HepG2 (cell line): ENCODE results near the gene MORF4L1. TPM values are rescaled to one million over a fixed set of nuclear protein-coding genes. Genes with fewer than 3 reads are reported as not detected.
A peak's percentile ranks its signal among the peaks of the same experiment; 100 is the strongest.

Experiments used
- FLYWCH1 ChIP-seq: sonication (generic); formaldehyde crosslinking; IDR thresholded peaks from 2 replicates; pipeline ENCODE4 v1.8.1; 2023; ENCODE audit warnings: mild to moderate bottlenecking, missing genetic modification reagents
- HNF4A ChIP-seq: sonication (generic); formaldehyde crosslinking; IDR thresholded peaks from 2 replicates; pipeline ENCODE4 v1.4.0; 2020; ENCODE audit warnings: missing genetic modification reagents
- JUNB ChIP-seq: sonication (generic); formaldehyde crosslinking; IDR thresholded peaks from 2 replicates; pipeline ENCODE4 v1.8.0; 2022; ENCODE audit warnings: missing genetic modification reagents, mild to moderate bottlenecking, borderline replicate concordance
- MZF1 ChIP-seq: sonication (generic); formaldehyde crosslinking; IDR thresholded peaks from 2 replicates; pipeline ENCODE4 v1.8.1; 2023; ENCODE audit warnings: mild to moderate bottlenecking, missing genetic modification reagents, borderline replicate concordance
- RFX5 ChIP-seq: IDR thresholded peaks from 2 replicates; pipeline ENCODE4 v1.6.1; 2011; ENCODE audit warnings: low read depth, low read length, improper control_type of control experiment
- SMAD9 ChIP-seq: sonication (generic); formaldehyde crosslinking; IDR thresholded peaks from 2 replicates; pipeline ENCODE4 v1.5.1; 2020; ENCODE audit warnings: mild to moderate bottlenecking, missing genetic modification reagents
- TGIF2 ChIP-seq: IDR thresholded peaks from 2 replicates; pipeline ENCODE4 v1.6.1; 2016; ENCODE audit warnings: control low read depth, missing compliant biosample characterization
- YEATS4 ChIP-seq: sonication (generic); formaldehyde crosslinking; IDR thresholded peaks from 2 replicates; pipeline ENCODE4 v1.4.0; 2020; ENCODE audit warnings: missing genetic modification reagents, borderline replicate concordance
- ZNF180 ChIP-seq: sonication (generic); formaldehyde crosslinking; IDR thresholded peaks from 2 replicates; pipeline ENCODE4 v1.4.0; 2020; ENCODE audit warnings: low read depth, missing genetic modification reagents, borderline replicate concordance
- ZNF343 ChIP-seq: sonication (generic); formaldehyde crosslinking; IDR thresholded peaks from 2 replicates; pipeline ENCODE4 v1.4.0; 2020; ENCODE audit warnings: mild to moderate bottlenecking, missing genetic modification reagents
- ZNF546 ChIP-seq: sonication (generic); formaldehyde crosslinking; conservative IDR thresholded peaks from 2 replicates; pipeline ENCODE4 v1.8.1; 2023; ENCODE audit warnings: mild to moderate bottlenecking, missing genetic modification reagents
- ZNF556 ChIP-seq: sonication (generic); formaldehyde crosslinking; IDR thresholded peaks from 2 replicates; pipeline ENCODE4 v1.4.0; 2020; ENCODE audit warnings: mild to moderate bottlenecking, missing genetic modification reagents, borderline replicate concordance
- ZNF879 ChIP-seq: sonication (generic); formaldehyde crosslinking; IDR thresholded peaks from 2 replicates; pipeline ENCODE4 v1.8.1; 2023; ENCODE audit warnings: missing genetic modification reagents
- polyA plus RNA-seq, 8 experiments: library from polyadenylated mRNA; depleted of rRNA in 3 of 8; stranded (reverse) in 7 of 8; unstranded in 1 of 8; fragments of >200 nt; fragmentation: Illumina TruSeq in 4 of 8; extraction: Trizol in 4 of 8; gene quantifications; 2 replicates each; pipeline versions ENCODE4 v1.2.1 to v1.2.3, GENCODE V29; 2011 to 2016; ENCODE audit warnings: low read depth in 4 of 8, missing spikeins in 1 of 8, mixed read lengths in 1 of 8; ENCODE audit not compliant: insufficient read depth in 1 of 8
- total RNA-seq, 5 experiments: library from RNA; depleted of rRNA; stranded (reverse); fragments of >200 nt; fragmentation: Illumina TruSeq; extraction: Trizol; gene quantifications; 2 replicates each; pipeline ENCODE4 v1.2.3, GENCODE V29; 2016; ENCODE audit warnings: low read depth in 1 of 5
- TF ChIP-seq, protein P1 (sequence below): sonication (generic); formaldehyde crosslinking; IDR thresholded peaks from 2 replicates; pipeline ENCODE4 v1.4.0; 2020; ENCODE audit warnings: missing genetic modification reagents
- TF ChIP-seq, protein P2 (sequence below): sonication (generic); formaldehyde crosslinking; IDR thresholded peaks from 2 replicates; pipeline ENCODE4 v1.5.1; 2020; ENCODE audit warnings: mild to moderate bottlenecking, missing genetic modification reagents
- TF ChIP-seq, protein P3 (sequence below): sonication (generic); formaldehyde crosslinking; conservative IDR thresholded peaks from 2 replicates; pipeline ENCODE4 v1.8.0; 2022; ENCODE audit warnings: low read depth, missing genetic modification reagents

Gene MORF4L1
- total and polyA plus RNA-seq, 2 of the 13 experiments (the other 11 are each of a cell fraction or from before 2014, with no cell fraction given), result 218 to 219 TPM

DNA sequence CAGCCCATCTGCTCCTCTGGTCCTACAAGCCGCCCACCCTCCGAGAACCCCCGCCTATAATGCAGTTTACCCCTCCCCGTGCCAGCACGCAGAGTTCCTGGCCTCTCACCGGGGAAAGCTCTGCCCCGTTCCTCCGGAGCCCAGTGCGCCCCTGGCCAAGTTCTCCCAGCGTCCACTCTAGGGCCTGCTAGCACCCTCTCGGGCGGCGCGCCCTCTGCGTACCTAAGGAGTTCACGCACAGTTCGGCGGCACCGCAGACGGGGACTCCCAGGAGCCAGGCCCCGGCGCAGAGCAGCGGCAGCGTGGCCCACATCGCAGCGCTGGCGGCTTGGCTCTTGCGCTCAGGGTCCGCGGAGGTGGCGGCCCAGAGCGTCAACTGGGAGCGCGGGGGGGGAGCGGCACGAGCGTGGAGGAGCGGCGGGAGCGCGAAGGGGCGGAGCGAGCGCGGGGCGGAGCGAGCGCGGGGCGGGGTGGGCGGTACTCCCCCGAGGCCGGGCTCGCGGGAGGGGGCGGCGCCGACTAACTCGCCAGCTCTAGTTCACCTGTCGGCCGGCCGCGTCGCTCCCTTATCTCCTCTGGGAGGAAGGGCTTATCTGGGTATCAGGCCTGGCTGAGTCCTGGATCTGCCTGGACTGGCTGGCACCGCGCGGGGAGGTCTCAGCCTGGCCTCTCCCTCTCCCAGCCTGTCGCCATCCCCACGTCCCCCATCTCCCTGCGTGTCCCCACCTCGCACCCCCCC is 72.1 kb downstream of the MORF4L1 start, which contains the start of gene CTSH (continued):
- TF ChIP-seq, protein P1, sequence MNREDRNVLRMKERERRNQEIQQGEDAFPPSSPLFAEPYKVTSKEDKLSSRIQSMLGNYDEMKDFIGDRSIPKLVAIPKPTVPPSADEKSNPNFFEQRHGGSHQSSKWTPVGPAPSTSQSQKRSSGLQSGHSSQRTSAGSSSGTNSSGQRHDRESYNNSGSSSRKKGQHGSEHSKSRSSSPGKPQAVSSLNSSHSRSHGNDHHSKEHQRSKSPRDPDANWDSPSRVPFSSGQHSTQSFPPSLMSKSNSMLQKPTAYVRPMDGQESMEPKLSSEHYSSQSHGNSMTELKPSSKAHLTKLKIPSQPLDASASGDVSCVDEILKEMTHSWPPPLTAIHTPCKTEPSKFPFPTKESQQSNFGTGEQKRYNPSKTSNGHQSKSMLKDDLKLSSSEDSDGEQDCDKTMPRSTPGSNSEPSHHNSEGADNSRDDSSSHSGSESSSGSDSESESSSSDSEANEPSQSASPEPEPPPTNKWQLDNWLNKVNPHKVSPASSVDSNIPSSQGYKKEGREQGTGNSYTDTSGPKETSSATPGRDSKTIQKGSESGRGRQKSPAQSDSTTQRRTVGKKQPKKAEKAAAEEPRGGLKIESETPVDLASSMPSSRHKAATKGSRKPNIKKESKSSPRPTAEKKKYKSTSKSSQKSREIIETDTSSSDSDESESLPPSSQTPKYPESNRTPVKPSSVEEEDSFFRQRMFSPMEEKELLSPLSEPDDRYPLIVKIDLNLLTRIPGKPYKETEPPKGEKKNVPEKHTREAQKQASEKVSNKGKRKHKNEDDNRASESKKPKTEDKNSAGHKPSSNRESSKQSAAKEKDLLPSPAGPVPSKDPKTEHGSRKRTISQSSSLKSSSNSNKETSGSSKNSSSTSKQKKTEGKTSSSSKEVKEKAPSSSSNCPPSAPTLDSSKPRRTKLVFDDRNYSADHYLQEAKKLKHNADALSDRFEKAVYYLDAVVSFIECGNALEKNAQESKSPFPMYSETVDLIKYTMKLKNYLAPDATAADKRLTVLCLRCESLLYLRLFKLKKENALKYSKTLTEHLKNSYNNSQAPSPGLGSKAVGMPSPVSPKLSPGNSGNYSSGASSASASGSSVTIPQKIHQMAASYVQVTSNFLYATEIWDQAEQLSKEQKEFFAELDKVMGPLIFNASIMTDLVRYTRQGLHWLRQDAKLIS, result no peak
- TF ChIP-seq TGIF2 (CRISPR knock-in tag) (peak; percentile 72; the same call in 1 of the 2 replicates), ZNF180 (CRISPR knock-in tag) (no peak), RFX5 (no peak), ZNF879 (CRISPR knock-in tag) (no peak), YEATS4 (CRISPR knock-in tag) (peak; percentile 53; the same call in 1 of the 2 replicates), SMAD9 (CRISPR knock-in tag) (no peak), HNF4A (peak; percentile 12; the same call in 1 of the 2 replicates), ZNF556 (CRISPR knock-in tag) (peak; percentile 79; the same call in 1 of the 2 replicates), MZF1 (no peak), JUNB (CRISPR knock-in tag) (no peak; the same call in 1 of the 2 replicates), ZNF546 (CRISPR knock-in tag) (peak; percentile 90), ZNF343 (CRISPR knock-in tag) (no peak; the same call in 1 of the 2 replicates), FLYWCH1 (CRISPR knock-in tag) (0 out of 2 replicates have a peak, but pooled peaks have one; percentile 44)
- TF ChIP-seq, protein P2, sequence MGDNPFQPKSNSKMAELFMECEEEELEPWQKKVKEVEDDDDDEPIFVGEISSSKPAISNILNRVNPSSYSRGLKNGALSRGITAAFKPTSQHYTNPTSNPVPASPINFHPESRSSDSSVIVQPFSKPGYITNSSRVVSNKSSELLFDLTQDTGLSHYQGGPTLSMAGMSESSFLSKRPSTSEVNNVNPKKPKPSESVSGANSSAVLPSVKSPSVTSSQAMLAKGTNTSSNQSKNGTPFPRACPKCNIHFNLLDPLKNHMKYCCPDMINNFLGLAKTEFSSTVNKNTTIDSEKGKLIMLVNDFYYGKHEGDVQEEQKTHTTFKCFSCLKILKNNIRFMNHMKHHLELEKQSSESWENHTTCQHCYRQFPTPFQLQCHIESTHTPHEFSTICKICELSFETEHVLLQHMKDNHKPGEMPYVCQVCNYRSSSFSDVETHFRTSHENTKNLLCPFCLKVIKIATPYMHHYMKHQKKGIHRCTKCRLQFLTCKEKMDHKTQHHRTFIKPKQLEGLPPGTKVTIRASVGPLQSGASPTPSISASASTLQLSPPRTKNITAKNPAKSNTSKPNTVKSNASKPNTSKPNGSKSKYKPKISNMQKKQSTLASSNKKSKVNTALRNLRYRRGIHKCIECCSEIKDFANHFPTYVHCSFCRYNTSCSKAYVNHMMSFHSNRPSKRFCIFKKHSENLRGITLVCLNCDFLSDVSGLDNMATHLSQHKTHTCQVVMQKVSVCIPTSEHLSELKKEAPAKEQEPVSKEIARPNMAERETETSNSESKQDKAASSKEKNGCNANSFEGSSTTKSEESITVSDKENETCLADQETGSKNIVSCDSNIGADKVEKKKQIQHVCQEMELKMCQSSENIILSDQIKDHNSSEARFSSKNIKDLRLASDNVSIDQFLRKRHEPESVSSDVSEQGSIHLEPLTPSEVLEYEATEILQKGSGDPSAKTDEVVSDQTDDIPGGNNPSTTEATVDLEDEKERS (CRISPR knock-in tag), result no peak
- TF ChIP-seq, protein P3, sequence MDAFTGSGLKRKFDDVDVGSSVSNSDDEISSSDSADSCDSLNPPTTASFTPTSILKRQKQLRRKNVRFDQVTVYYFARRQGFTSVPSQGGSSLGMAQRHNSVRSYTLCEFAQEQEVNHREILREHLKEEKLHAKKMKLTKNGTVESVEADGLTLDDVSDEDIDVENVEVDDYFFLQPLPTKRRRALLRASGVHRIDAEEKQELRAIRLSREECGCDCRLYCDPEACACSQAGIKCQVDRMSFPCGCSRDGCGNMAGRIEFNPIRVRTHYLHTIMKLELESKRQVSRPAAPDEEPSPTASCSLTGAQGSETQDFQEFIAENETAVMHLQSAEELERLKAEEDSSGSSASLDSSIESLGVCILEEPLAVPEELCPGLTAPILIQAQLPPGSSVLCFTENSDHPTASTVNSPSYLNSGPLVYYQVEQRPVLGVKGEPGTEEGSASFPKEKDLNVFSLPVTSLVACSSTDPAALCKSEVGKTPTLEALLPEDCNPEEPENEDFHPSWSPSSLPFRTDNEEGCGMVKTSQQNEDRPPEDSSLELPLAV (CRISPR knock-in tag), result no peak
